ENCODE measurements around the gene PLCB1.

GRCh38 chr20:8175741-8176675 lies 43.9 kb downstream of the PLCB1 start:
- TF ChIP-seq MYC (IDR thresholded peaks at IDR 0.05; ENCODE audit: low read depth, low read length) (no peak), CTCF (IDR thresholded peaks at IDR 0.05; ENCODE audit: low read depth, low read length) (no peak), POLR2A (IDR thresholded peaks at IDR 0.05; ENCODE audit: extremely low read depth, insufficient read length) (no peak), MAX (IDR thresholded peaks at IDR 0.05; ENCODE audit: low read depth, low read length) (no peak)
